K562 (cell line): ENCODE measurements around the gene DIAPH1. TPM values are rescaled to one million over a fixed set of nuclear protein-coding genes. Genes with fewer than 3 reads are reported as not detected.

Experiments
- ATAC-seq: fragments of 200-7000 bp; cut with Tn5 transposase; 3 replicates; pipeline ENCODE4 v1.9.1; 2020; ENCODE audit warnings: moderate library complexity
- BruUV-seq: library from RNA; stranded (reverse); fragments of 400-500 nt; replicated peaks from 2 replicates; lab custom pipeline; 2021; lab: Mats Ljungman, UMichigan
- CTCF ChIA-PET: fragments of 300-600 bp; formaldehyde crosslinking; extraction: SDS; loops from one replicate; lab custom pipeline; 2021; ENCODE audit warnings: low intra/inter-chr PET ratio; lab: Yijun Ruan, JAX
- POLR2A ChIA-PET: fragments of 300-600, 350-650 bp; sonication (Branson Sonifier 250); formaldehyde crosslinking; extraction: SDS; loops from one replicate; lab custom pipeline; 2021; ENCODE audit warnings: antibody characterized with exemption, inconsistent platforms; lab: Yijun Ruan, JAX
- DNase-seq, 4 experiments: peaks; one replicate each; pipeline versions ENCODE4 v3.0.0 to v3.0.0-alpha.2; 2011 to 2018; ENCODE audit warnings: low spot score in 3 of 4, mixed read lengths in 3 of 4; ENCODE audit errors: extremely low read depth in 1 of 4
- FAIRE-seq: peaks from 2 replicates; lab custom pipeline; 2011; peaks lifted over from hg19 to GRCh38; lab: Jason Lieb, UNC
- H2AFZ ChIP-seq: 2 replicates; pipeline ENCODE4 v1.6.0; 2011; ENCODE audit warnings: low read depth, low read length, control low read depth, inconsistent platforms
- H3K27ac ChIP-seq: fragments of 200-600 bp; 3 replicates; pipeline ENCODE4 v1.8.0; 2011; ENCODE audit warnings: low read depth, mild to moderate bottlenecking, control low read depth, inconsistent platforms, low read length, moderate library complexity, mixed read lengths; ENCODE audit errors: extremely low read depth
- H3K27me3 ChIP-seq, 2 experiments: fragments of 300-600 bp in 1 of 2; 2 replicates in 1 of 2; 3 replicates in 1 of 2; pipeline versions ENCODE4 v1.6.0 to v1.8.0; 2011; ENCODE audit warnings: inconsistent platforms in 2 of 2, low read length in 2 of 2, mild to moderate bottlenecking in 1 of 2, mixed read lengths in 1 of 2, moderate library complexity in 1 of 2; ENCODE audit not compliant: control insufficient read depth in 2 of 2, insufficient read depth in 2 of 2
- H3K36me3 ChIP-seq: fragments of 300-600 bp; 3 replicates; pipeline ENCODE4 v1.8.0; 2011; ENCODE audit warnings: mild to moderate bottlenecking, low read length, inconsistent platforms; ENCODE audit not compliant: control insufficient read depth, insufficient read depth
- H3K4me1 ChIP-seq, 2 experiments: fragments of 200-600 bp in 1 of 2; replicated peaks in 1 of 2; 2 replicates in 1 of 2; 3 replicates in 1 of 2; pipeline versions ENCODE4 v1.5.1 to v1.8.0; 2011; ENCODE audit warnings: inconsistent platforms in 2 of 2, low read length in 2 of 2, mild to moderate bottlenecking in 1 of 2, mixed read lengths in 1 of 2, moderate library complexity in 1 of 2; ENCODE audit not compliant: control insufficient read depth in 2 of 2, insufficient read depth in 2 of 2
- H3K4me2 ChIP-seq: 2 replicates; pipeline ENCODE4 v1.6.1; 2011; ENCODE audit warnings: low read length, control low read depth, inconsistent platforms, mixed read lengths; ENCODE audit not compliant: insufficient read depth
- H3K4me3 ChIP-seq: fragments of 200-600 bp; sonication (generic), shearing (Covaris generic); 2 replicates; pipeline ENCODE4 v1.5.1; 2016; ENCODE audit warnings: control low read depth, inconsistent platforms
- H3K79me2 ChIP-seq: fragments of 200-600 bp; 3 replicates; pipeline ENCODE4 v1.8.0; 2011; ENCODE audit warnings: low read length, inconsistent platforms; ENCODE audit not compliant: control insufficient read depth, insufficient read depth
- H3K9ac ChIP-seq, 2 experiments: 2 replicates each; pipeline versions ENCODE4 v1.6.0 to v1.6.1; 2011; ENCODE audit warnings: low read depth in 2 of 2, low read length in 2 of 2, control low read depth in 1 of 2, inconsistent platforms in 1 of 2, mild to moderate bottlenecking in 1 of 2, mixed read lengths in 1 of 2; ENCODE audit not compliant: insufficient read depth in 1 of 2
- H3K9me1 ChIP-seq: one replicate; pipeline ENCODE4 v1.6.0; 2011; ENCODE audit warnings: inconsistent platforms, mild to moderate bottlenecking, low read length, moderate library complexity; ENCODE audit not compliant: control insufficient read depth, insufficient read depth
- H3K9me3 ChIP-seq: replicated peaks from 2 replicates; pipeline ENCODE4 v1.5.1; 2011; ENCODE audit warnings: low read depth, low read length, inconsistent platforms; ENCODE audit not compliant: control insufficient read depth, insufficient read depth
- H4K20me1 ChIP-seq: replicated peaks from 2 replicates; pipeline ENCODE4 v1.6.1; 2011; ENCODE audit warnings: low read length, inconsistent platforms, mixed read lengths; ENCODE audit not compliant: control insufficient read depth, insufficient read depth
- COPS2 ChIP-seq: fragments of 450-650 bp; conservative IDR thresholded peaks from 2 replicates; pipeline ENCODE4 v1.6.1; 2016; ENCODE audit warnings: mild to moderate bottlenecking, moderate library complexity
- ESRRB ChIP-seq: fragments of 250-450 bp; sonication (Bioruptor Pico); IDR thresholded peaks from 2 replicates; pipeline ENCODE4 v1.5.0; 2020; ENCODE audit warnings: mild to moderate bottlenecking, moderate library complexity, borderline replicate concordance
- L3MBTL2 ChIP-seq: fragments of 450-650 bp; IDR thresholded peaks from 2 replicates; pipeline ENCODE4 v1.6.1; 2016; ENCODE audit warnings: mild to moderate bottlenecking, moderate library complexity
- NCOA1 ChIP-seq: fragments of 450-650 bp; IDR thresholded peaks from 2 replicates; pipeline ENCODE4 v1.6.1; 2016; ENCODE audit warnings: low read depth
- POLR2B ChIP-seq: fragments of 450-650 bp; IDR thresholded peaks from 2 replicates; pipeline ENCODE4 v1.6.1; 2018; ENCODE audit warnings: low read depth; ENCODE audit not compliant: partially characterized antibody
- ZEB2 ChIP-seq: fragments of 450-650 bp; IDR thresholded peaks from 2 replicates; pipeline ENCODE4 v1.6.1; 2016
- ZNF668 ChIP-seq: fragments of 250-450 bp; sonication (Bioruptor Pico); IDR thresholded peaks from 2 replicates; pipeline ENCODE4 v1.8.0; 2022; ENCODE audit warnings: mild to moderate bottlenecking, inconsistent platforms
- WGBS: fragments of 100-300 bp; shearing (Covaris generic); methylation state at CpG from one replicate; pipeline ENCODE4 v1.1.6; 2016; ENCODE audit warnings: low coverage, mixed read lengths; ENCODE audit not compliant: insufficient coverage; ENCODE audit errors: missing lambda C conversion rate; 5-methylcytosine and 5-hydroxymethylcytosine counted together
- in situ Hi-C: fragments of 300-500 bp; cut with MboI; formaldehyde crosslinking; loops from 4 replicates; pipeline ENCODE4 v1.15.0; 2018; ENCODE audit warnings: inconsistent platforms, mixed read lengths
- intact Hi-C: fragments of 100-400 bp; cut with micrococcal nuclease; formaldehyde crosslinking; loops from 2 replicates; pipeline ENCODE4 v1.14.2; 2022
- polyA plus RNA-seq, 8 experiments: library from polyadenylated mRNA; depleted of rRNA in 4 of 8; stranded (reverse) in 5 of 8; unstranded in 3 of 8; fragments of >200 nt; fragmentation: Nextera tagmentation in 2 of 8; fragmentation: Illumina TruSeq in 1 of 8; extraction: Ambion mirVana in 2 of 8; extraction: Trizol in 1 of 8; gene quantifications; 2 replicates each; pipeline versions ENCODE4 v1.2.1 to v1.2.3, GENCODE V29; 2011 to 2014; ENCODE audit warnings: inconsistent platforms in 1 of 8, missing spikeins in 1 of 8
- total RNA-seq, 7 experiments: library from RNA; depleted of rRNA in 6 of 7; stranded (reverse); fragments of >200 nt in 6 of 7; fragmentation: Illumina TruSeq in 2 of 7; extraction: Trizol in 2 of 7; gene quantifications; 2 replicates each; pipeline versions ENCODE4 v1.2.1 to v1.2.3, GENCODE V29; 2011 to 2021; ENCODE audit warnings: low replicate concordance in 1 of 7
- TF ChIP-seq, protein P1 (sequence below): fragments of 450-650 bp; IDR thresholded peaks from 2 replicates; pipeline ENCODE4 v1.6.1; 2016; ENCODE audit warnings: antibody characterized with exemption
- TF ChIP-seq, protein P2 (sequence below): sonication (generic); formaldehyde crosslinking; IDR thresholded peaks from 2 replicates; pipeline ENCODE4 v1.8.0; 2022; ENCODE audit warnings: mild to moderate bottlenecking, missing genetic modification reagents, borderline replicate concordance
- TF ChIP-seq, protein P3 (sequence below): fragments of 250-450 bp; sonication (Bioruptor Pico); IDR thresholded peaks from 2 replicates; pipeline ENCODE4 v1.8.0; 2022; ENCODE audit warnings: moderate library complexity, mild to moderate bottlenecking, inconsistent platforms
- TF ChIP-seq, protein P4 (sequence below): IDR thresholded peaks from 3 replicates; pipeline ENCODE4 v1.6.1; 2011; ENCODE audit warnings: borderline replicate concordance, mild to moderate bottlenecking; ENCODE audit not compliant: insufficient read length, insufficient read depth
- TF ChIP-seq, protein P5 (sequence below): sonication (generic); formaldehyde crosslinking; IDR thresholded peaks from 2 replicates; pipeline ENCODE4 v1.8.1; 2022; ENCODE audit warnings: missing genetic modification reagents

DIAPH1 gene
- total and polyA plus RNA-seq, 9 of the 15 experiments (the other 6 are each of a cell fraction or from before 2014, with no cell fraction given) = 60.8 to 328 (median 97.8) TPM

DNA sequence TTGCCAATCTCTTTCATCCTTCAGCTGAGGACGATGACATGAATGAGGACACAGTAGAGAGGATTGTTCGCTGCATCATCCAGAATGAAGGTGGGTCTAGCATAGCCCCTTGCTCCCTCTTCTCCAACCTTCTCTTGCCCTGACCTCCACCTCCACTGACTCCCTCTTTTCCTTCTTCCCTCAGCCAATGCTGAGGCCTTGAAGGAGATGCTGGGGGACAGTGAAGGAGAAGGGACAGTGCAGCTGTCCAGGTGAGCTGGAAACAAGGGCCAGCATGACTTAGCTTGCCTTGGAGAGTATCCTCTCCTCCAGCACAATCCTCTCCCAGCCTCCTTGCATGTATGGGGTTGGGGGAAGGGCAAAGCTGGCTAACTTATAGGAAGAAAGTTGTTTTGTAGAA lies 20.0 kb upstream of the DIAPH1 start (continued):
- TF ChIP-seq, protein P1, sequence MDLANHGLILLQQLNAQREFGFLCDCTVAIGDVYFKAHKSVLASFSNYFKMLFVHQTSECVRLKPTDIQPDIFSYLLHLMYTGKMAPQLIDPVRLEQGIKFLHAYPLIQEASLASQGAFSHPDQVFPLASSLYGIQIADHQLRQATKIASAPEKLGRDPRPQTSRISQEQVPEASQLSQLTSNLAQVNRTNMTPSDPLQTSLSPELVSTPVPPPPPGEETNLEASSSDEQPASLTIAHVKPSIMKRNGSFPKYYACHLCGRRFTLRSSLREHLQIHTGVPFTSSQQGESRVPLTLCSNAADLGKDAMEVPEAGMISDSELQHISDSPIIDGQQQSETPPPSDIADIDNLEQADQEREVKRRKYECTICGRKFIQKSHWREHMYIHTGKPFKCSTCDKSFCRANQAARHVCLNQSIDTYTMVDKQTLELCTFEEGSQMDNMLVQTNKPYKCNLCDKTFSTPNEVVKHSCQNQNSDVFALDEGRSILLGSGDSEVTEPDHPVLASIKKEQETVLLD = no peak

DNA sequence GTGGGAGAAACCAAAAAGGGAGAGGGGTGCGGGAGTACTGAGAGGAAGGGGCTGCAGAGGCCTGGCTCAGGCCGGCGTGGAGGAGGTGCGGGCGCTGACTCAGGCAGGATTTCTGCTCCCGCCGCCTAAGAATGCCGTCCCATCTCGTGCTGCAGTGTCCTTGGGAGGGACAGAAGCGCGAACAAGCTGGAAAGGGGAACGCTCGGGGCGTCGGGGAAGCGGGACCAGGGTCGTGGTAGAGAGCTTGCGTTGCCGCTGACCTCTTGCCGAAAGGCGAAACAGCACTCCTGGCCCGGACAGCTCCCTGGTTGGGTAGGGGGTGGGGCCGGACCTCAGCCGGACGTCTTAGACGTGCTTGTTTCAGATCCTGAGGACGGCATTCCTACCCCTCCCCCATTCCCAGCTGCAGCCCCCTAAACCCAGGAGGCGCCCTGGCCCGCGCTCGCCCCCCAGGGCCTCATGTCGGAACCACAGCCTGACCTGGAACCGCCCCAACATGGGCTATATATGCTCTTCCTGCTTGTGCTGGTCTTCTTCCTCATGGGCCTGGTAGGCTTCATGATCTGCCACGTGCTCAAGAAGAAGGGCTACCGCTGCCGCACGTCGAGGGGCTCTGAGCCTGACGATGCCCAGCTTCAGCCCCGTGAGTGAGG lies 19.1 kb upstream of the DIAPH1 start:
- peaks cover 5% of the 10 kb centered on the region for H3K9me1 ChIP-seq
- POLR2A ChIA-PET = interaction anchor here (0.5 to 2.2 kb wide), 9 partner anchors 9 to 372 kb away, joined by 3 to 13 read pairs (median 4); partner anchors contain the start of genes DIAPH1 and FCHSD1
- H3K4me3 ChIP-seq = peak overlapping the region; percentile 91
- TSS peak; percentile 47 for BruUV-seq
- H2AFZ ChIP-seq = peak overlapping the region; percentile 89
- peaks cover 59% of the 10 kb centered on the region for H3K79me2 ChIP-seq
- DNase-seq (peak; percentile 76 to 85 (median 81)), FAIRE-seq (peak; percentile 70), ATAC-seq (peak; percentile 52)
- peaks cover 12% of the 10 kb centered on the region; the same call in 1 of the 2 replicates for H4K20me1 ChIP-seq
- H3K4me1 ChIP-seq = peaks cover 45 to 52% of the 10 kb centered on the region in 2 experiments
- no peaks in the 10 kb centered on the region for H3K9me3 ChIP-seq
- under 1% methylated on average over 39 of the region's 40 CpGs for WGBS
- no peaks in the 10 kb centered on the region for H3K27me3 ChIP-seq
- H3K27ac ChIP-seq = peak overlapping the region; percentile 84
- peaks cover 56% of the 10 kb centered on the region for H3K36me3 ChIP-seq
- peak overlapping the region; percentile 88 to 95 for H3K9ac ChIP-seq
- in situ Hi-C loops (loop anchor here (5.0 kb wide), 1 partner anchor 46 kb away; no protein-coding TSS in a partner anchor), intact Hi-C loops (loop anchor here (5.0 kb wide), 1 partner anchor 46 kb away; no protein-coding TSS in a partner anchor)
- H3K4me2 ChIP-seq = peak overlapping the region; percentile 100
- CTCF ChIA-PET = interaction anchor here (0.6 kb wide), 1 partner anchor 315 kb away, joined by 3 read pairs; no protein-coding TSS in a partner anchor
- TF ChIP-seq ESRRB (no peak), L3MBTL2 (peak; percentile 84), ZEB2 (no peak), POLR2B (no peak), ZNF668 (CRISPR knock-in tag) (no peak), NCOA1 (peak; percentile 47), COPS2 (no peak)
- TF ChIP-seq, protein P2, sequence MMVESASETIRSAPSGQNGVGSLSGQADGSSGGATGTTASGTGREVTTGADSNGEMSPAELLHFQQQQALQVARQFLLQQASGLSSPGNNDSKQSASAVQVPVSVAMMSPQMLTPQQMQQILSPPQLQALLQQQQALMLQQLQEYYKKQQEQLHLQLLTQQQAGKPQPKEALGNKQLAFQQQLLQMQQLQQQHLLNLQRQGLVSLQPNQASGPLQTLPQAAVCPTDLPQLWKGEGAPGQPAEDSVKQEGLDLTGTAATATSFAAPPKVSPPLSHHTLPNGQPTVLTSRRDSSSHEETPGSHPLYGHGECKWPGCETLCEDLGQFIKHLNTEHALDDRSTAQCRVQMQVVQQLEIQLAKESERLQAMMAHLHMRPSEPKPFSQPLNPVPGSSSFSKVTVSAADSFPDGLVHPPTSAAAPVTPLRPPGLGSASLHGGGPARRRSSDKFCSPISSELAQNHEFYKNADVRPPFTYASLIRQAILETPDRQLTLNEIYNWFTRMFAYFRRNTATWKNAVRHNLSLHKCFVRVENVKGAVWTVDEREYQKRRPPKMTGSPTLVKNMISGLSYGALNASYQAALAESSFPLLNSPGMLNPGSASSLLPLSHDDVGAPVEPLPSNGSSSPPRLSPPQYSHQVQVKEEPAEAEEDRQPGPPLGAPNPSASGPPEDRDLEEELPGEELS (CRISPR knock-in tag) = no peak
- TF ChIP-seq, protein P3, sequence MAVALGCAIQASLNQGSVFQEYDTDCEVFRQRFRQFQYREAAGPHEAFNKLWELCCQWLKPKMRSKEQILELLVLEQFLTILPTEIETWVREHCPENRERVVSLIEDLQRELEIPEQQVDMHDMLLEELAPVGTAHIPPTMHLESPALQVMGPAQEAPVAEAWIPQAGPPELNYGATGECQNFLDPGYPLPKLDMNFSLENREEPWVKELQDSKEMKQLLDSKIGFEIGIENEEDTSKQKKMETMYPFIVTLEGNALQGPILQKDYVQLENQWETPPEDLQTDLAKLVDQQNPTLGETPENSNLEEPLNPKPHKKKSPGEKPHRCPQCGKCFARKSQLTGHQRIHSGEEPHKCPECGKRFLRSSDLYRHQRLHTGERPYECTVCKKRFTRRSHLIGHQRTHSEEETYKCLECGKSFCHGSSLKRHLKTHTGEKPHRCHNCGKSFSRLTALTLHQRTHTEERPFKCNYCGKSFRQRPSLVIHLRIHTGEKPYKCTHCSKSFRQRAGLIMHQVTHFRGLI (CRISPR knock-in tag) = no peak
- TF ChIP-seq, protein P4, sequence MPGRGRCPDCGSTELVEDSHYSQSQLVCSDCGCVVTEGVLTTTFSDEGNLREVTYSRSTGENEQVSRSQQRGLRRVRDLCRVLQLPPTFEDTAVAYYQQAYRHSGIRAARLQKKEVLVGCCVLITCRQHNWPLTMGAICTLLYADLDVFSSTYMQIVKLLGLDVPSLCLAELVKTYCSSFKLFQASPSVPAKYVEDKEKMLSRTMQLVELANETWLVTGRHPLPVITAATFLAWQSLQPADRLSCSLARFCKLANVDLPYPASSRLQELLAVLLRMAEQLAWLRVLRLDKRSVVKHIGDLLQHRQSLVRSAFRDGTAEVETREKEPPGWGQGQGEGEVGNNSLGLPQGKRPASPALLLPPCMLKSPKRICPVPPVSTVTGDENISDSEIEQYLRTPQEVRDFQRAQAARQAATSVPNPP = no peak
- TF ChIP-seq, protein P5, sequence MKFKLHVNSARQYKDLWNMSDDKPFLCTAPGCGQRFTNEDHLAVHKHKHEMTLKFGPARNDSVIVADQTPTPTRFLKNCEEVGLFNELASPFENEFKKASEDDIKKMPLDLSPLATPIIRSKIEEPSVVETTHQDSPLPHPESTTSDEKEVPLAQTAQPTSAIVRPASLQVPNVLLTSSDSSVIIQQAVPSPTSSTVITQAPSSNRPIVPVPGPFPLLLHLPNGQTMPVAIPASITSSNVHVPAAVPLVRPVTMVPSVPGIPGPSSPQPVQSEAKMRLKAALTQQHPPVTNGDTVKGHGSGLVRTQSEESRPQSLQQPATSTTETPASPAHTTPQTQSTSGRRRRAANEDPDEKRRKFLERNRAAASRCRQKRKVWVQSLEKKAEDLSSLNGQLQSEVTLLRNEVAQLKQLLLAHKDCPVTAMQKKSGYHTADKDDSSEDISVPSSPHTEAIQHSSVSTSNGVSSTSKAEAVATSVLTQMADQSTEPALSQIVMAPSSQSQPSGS (CRISPR knock-in tag) = peak; percentile 76; the same call in 1 of the 2 replicates
